BLaER1 (cell line): ENCODE measurements around the gene CELF2.

Source experiments
- H3K27ac ChIP-seq: shearing (Covaris generic); formaldehyde crosslinking; 2 replicates; pipeline ENCODE4 v1.8.1; 2022
- H3K27me3 ChIP-seq: shearing (Covaris generic); formaldehyde crosslinking; 2 replicates; pipeline ENCODE4 v1.8.1; 2022
- H3K36me3 ChIP-seq: shearing (Covaris generic); formaldehyde crosslinking; 2 replicates; pipeline ENCODE4 v1.8.1; 2022
- H3K4me1 ChIP-seq: shearing (Covaris generic); formaldehyde crosslinking; 2 replicates; pipeline ENCODE4 v1.8.1; 2022
- H3K4me2 ChIP-seq: shearing (Covaris generic); formaldehyde crosslinking; 2 replicates; pipeline ENCODE4 v1.8.1; 2022
- H3K4me3 ChIP-seq: shearing (Covaris generic); formaldehyde crosslinking; 2 replicates; pipeline ENCODE4 v1.8.1; 2022
- H3K9ac ChIP-seq: shearing (Covaris generic); formaldehyde crosslinking; 2 replicates; pipeline ENCODE4 v1.8.1; 2022
- H3K9me3 ChIP-seq: shearing (Covaris generic); formaldehyde crosslinking; 2 replicates; pipeline ENCODE4 v1.8.1; 2022
- H4K20me1 ChIP-seq: shearing (Covaris generic); formaldehyde crosslinking; 2 replicates; pipeline ENCODE4 v1.8.1; 2022
- Cebpa-rat ChIP-seq: shearing (Covaris generic); IDR thresholded peaks from 2 replicates; pipeline ENCODE4 v1.8.1; 2022

The CELF2 gene

DNA sequence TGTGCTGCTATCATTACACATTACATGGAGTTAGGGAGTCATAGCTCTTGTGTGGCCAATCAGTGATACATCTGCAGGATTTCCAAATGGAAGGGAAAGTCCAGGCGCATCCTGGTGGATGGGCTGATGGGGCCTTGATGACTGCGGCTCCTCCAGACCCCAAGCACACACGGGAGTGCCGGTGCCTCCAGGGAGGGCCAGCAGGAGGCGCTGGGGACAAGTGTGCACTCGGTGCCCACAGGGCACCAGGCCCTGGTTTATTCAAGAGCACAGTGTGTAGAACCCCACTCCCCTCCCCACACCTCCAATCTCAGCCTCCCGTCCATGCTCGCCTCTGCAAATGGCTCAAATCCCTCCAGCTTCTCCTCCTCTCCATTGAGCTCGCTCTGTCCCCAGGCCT is 349.8 kb downstream of the CELF2 start:
- no peaks in the 10 kb centered on the region for H3K36me3 ChIP-seq
- no peaks in the 10 kb centered on the region for H4K20me1 ChIP-seq
- no peak overlapping the region for H3K4me3 ChIP-seq
- no peak for TF ChIP-seq Cebpa-rat
- no peaks in the 10 kb centered on the region for H3K4me1 ChIP-seq
- no peak overlapping the region for H3K9ac ChIP-seq
- peaks cover 8% of the 10 kb centered on the region; the same call in 1 of the 2 replicates for H3K9me3 ChIP-seq
- H3K27ac ChIP-seq, result no peak overlapping the region
- H3K4me2 ChIP-seq, result no peak overlapping the region
- no peaks in the 10 kb centered on the region for H3K27me3 ChIP-seq

DNA sequence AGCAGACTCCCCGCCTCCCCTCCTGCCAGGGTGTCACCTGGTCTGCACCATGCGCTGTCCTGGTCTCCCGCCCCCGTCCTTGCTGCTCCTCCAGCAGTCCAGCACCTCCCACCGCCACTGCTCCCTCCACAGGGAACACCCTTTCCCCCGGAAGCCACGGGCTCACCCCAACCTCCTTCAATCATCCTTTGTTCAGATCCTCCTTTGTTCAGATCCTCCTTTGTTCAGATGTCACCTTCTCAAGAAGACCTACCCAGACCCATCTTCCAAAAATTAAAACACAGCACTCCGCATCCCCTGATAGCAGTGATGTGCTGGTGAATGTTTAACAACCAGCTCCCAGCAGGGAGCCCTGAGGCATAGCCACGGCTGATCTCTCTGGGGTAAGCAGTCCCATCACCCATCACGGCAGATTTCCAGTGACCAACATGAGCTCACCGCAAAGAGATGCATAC is 356.1 kb downstream of the CELF2 start:
- peaks cover 7% of the 10 kb centered on the region for H3K4me1 ChIP-seq
- no peak overlapping the region for H3K9ac ChIP-seq
- no peak overlapping the region for H3K4me3 ChIP-seq
- no peaks in the 10 kb centered on the region for H3K27me3 ChIP-seq
- no peaks in the 10 kb centered on the region for H3K36me3 ChIP-seq
- no peak for TF ChIP-seq Cebpa-rat
- no peaks in the 10 kb centered on the region for H4K20me1 ChIP-seq
- H3K27ac ChIP-seq, result no peak overlapping the region
- no peak overlapping the region for H3K4me2 ChIP-seq
- peaks cover 8% of the 10 kb centered on the region; the same call in 1 of the 2 replicates for H3K9me3 ChIP-seq

DNA sequence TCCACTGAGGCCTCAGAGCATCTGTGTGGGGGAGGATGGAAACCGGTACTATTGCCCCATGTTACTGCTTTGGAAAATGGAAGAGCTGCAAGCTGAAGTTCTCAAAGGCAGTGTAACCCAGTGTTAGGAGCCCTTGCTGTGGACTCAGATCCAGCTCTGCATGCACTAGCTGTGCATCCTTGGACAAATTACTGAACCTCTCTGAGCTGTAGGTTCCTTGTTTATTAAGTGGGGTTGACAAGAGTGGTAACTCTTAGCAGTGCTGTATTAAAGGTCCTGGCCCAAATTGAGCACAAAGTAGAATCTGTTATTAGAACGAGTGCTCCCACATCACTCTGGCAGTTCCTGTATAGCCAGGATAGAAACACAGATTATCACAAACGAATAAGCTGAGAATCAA is 359.6 kb downstream of the CELF2 start:
- H3K4me1 ChIP-seq, result peaks cover 16% of the 10 kb centered on the region
- no peak overlapping the region for H3K27ac ChIP-seq
- no peak overlapping the region for H3K4me2 ChIP-seq
- H3K36me3 ChIP-seq, result no peaks in the 10 kb centered on the region
- no peaks in the 10 kb centered on the region for H4K20me1 ChIP-seq
- no peak overlapping the region for H3K9ac ChIP-seq
- TF ChIP-seq Cebpa-rat, result no peak
- H3K27me3 ChIP-seq, result no peaks in the 10 kb centered on the region
- no peak overlapping the region for H3K4me3 ChIP-seq
- H3K9me3 ChIP-seq, result no peaks in the 10 kb centered on the region

DNA sequence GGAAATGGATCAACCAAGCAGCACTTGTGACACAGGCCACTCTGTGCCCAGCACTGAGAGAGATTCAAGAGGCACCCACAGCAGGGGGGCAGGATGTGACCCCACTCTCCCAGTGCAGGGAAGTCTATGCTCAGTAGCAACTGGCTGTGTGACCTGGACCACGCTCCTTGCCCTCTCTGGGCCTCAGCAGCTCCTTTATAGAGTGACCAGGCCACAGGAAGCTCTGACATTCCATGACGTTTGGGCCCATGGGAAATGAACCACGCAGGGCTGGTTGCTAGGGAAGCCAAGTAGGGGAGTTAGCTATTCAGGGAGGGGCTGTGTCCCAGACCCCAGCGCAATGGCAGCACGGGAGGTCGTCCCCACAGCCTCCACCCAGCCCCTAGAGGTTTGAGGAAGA is 361.2 kb downstream of the CELF2 start:
- H3K27ac ChIP-seq, result no peak overlapping the region
- no peaks in the 10 kb centered on the region for H3K27me3 ChIP-seq
- no peak for TF ChIP-seq Cebpa-rat
- H3K4me3 ChIP-seq, result no peak overlapping the region
- H3K4me1 ChIP-seq, result peaks cover 16% of the 10 kb centered on the region
- no peak overlapping the region for H3K9ac ChIP-seq
- no peaks in the 10 kb centered on the region for H3K36me3 ChIP-seq
- no peaks in the 10 kb centered on the region for H4K20me1 ChIP-seq
- H3K4me2 ChIP-seq, result peak overlapping the region; percentile 66
- no peaks in the 10 kb centered on the region for H3K9me3 ChIP-seq

DNA sequence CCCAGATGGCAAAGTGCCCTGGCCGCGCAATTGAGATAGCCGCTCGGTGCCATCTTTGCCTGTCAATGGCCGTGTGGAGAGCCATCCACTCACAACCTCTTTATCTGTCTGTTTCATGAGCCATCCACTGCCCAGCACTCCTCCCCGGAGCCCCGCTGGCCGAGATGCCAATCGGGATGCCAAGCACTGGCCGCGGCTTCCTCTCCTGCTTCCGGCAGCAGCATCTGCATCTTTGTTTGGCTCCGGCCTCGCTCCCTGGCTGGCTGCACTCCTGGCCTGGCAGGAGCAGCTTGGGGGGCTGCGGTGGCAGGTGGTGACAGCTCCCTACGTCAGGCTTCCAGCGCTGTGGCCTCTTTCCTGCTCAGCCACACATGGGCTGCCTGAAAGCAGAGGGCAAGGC is 362.1 kb downstream of the CELF2 start:
- Histone ChIP-seq H3K36me3 (no peaks in the 10 kb centered on the region), H3K27ac (no peak overlapping the region), H3K4me1 (peaks cover 16% of the 10 kb centered on the region), H3K4me2 (no peak overlapping the region), H3K4me3 (no peak overlapping the region), H3K27me3 (no peaks in the 10 kb centered on the region), H3K9ac (no peak overlapping the region), H3K9me3 (no peaks in the 10 kb centered on the region), H4K20me1 (no peaks in the 10 kb centered on the region)
- TF ChIP-seq Cebpa-rat, result no peak

DNA sequence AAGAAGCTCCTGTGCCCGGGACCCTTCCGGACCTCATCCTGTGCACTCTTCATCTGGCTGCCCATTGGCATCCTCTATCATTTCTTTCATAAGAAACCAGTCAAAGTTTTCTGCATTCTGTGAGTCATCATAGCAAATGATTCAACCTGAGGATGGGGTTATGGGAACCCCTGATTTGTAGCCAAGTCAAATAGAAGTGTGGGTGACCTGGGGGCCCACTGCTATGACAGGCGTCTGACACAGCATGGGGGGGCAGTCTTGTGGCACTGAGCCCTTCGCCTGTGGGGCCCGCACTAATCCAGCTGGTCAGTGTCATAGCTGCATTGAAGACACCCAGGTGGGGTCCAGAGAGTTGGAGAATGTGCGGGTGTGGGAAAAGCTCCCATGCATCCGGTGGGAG is 363.4 kb downstream of the CELF2 start:
- Histone ChIP-seq H3K9me3 (no peaks in the 10 kb centered on the region), H3K27me3 (no peaks in the 10 kb centered on the region), H3K9ac (no peak overlapping the region), H3K4me1 (peaks cover 16% of the 10 kb centered on the region), H4K20me1 (no peaks in the 10 kb centered on the region), H3K27ac (no peak overlapping the region), H3K36me3 (no peaks in the 10 kb centered on the region), H3K4me3 (no peak overlapping the region), H3K4me2 (no peak overlapping the region)
- TF ChIP-seq Cebpa-rat, result no peak

DNA sequence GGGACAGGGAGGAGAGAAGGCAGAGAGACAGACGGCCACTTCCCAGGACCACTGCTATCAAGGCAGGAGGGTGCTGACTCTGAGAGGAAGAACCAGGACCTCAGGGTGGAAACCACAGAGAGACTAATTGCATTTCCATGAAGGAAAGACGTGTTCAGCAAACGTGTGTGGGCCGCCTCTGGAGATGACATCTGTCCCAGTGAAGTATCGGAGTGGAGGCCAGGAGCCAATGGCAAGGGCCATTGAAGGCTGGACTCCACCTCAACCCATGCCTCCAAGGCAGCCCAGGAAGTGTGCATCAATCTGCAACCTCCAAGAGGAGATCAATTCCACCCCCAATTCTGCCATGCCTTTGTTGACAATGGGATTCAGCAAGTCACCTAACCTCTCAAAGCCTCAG is 363.8 kb downstream of the CELF2 start:
- H3K27ac ChIP-seq, result no peak overlapping the region
- no peak overlapping the region for H3K4me2 ChIP-seq
- no peaks in the 10 kb centered on the region for H3K36me3 ChIP-seq
- H3K4me1 ChIP-seq, result peaks cover 16% of the 10 kb centered on the region
- no peak overlapping the region for H3K4me3 ChIP-seq
- no peak for TF ChIP-seq Cebpa-rat
- no peaks in the 10 kb centered on the region for H4K20me1 ChIP-seq
- no peaks in the 10 kb centered on the region for H3K9me3 ChIP-seq
- H3K27me3 ChIP-seq, result no peaks in the 10 kb centered on the region
- no peak overlapping the region for H3K9ac ChIP-seq

DNA sequence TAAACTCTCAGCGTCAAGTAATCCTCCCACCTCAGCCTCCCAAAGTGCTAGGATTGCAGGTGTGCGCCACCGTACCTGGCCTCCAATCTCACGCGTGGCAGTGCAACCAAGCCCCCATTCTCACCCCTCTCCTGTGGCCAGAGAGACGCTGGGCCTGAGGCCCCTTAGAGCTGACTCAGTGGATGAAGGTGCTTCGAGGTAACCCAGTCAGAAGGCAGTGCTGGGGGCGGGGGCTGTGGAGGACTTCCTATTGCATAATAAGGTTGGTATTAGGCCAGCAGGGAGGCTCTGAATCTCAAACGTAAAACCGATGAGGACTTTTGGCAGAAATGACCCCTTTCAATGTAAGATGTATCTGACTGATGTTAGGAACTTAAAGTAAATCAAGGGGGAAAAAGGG is 364.5 kb downstream of the CELF2 start:
- TF ChIP-seq Cebpa-rat, result no peak
- Histone ChIP-seq H3K9me3 (no peaks in the 10 kb centered on the region), H3K4me2 (no peak overlapping the region), H4K20me1 (no peaks in the 10 kb centered on the region), H3K9ac (no peak overlapping the region), H3K4me3 (no peak overlapping the region), H3K36me3 (no peaks in the 10 kb centered on the region), H3K4me1 (peaks cover 16% of the 10 kb centered on the region), H3K27me3 (no peaks in the 10 kb centered on the region), H3K27ac (no peak overlapping the region)

DNA sequence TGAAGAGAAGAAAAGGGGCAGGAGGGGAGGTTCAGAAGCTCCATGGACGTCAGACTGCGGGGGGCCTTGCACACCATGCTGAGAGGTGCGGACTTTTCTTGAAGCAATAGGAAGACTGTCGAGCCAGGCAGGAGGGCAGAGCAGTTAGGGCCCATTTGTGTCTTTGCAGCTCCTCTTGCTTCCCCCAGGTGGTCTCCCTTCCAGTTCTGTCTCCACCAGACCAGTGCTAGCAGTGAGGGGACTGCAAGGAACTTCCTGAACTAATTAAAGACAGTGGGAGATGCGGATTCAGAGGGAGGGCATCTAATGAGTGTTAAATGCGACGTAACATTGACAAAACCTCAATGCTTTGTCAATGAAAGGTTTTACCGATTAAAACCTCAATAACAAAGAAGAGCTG is 368.4 kb downstream of the CELF2 start:
- H3K27me3 ChIP-seq, result no peaks in the 10 kb centered on the region
- H3K9me3 ChIP-seq, result no peaks in the 10 kb centered on the region
- H3K27ac ChIP-seq, result no peak overlapping the region
- H3K9ac ChIP-seq, result no peak overlapping the region
- no peak overlapping the region for H3K4me3 ChIP-seq
- H3K4me1 ChIP-seq, result no peaks in the 10 kb centered on the region
- H3K36me3 ChIP-seq, result no peaks in the 10 kb centered on the region
- no peak for TF ChIP-seq Cebpa-rat
- H3K4me2 ChIP-seq, result no peak overlapping the region
- H4K20me1 ChIP-seq, result no peaks in the 10 kb centered on the region
